IMR-90 (cell line): Measurements from ENCODE around the gene DAND5. TPM values are rescaled to one million over a fixed set of nuclear protein-coding genes. Genes with fewer than 3 reads are reported as not detected.

ENCODE experiments used
- ATAC-seq: fragments of 200-7000 bp; cut with Tn5 transposase; 2 replicates; pipeline ENCODE4 v1.9.1; 2020; ENCODE audit warnings: low read depth, mild to moderate bottlenecking, moderate library complexity
- BruUV-seq: library from RNA; stranded (reverse); fragments of 400-500 nt; replicated peaks from 2 replicates; lab custom pipeline; 2021; lab: Mats Ljungman, UMichigan
- CTCF ChIA-PET: fragments of 300-600 bp; formaldehyde crosslinking; extraction: SDS; loops from one replicate; lab custom pipeline; 2021; ENCODE audit warnings: antibody characterized with exemption; lab: Yijun Ruan, JAX
- POLR2A ChIA-PET: fragments of 300-600 bp; sonication (Branson Sonifier 250); formaldehyde crosslinking; loops from one replicate; lab custom pipeline; 2022; ENCODE audit warnings: antibody characterized with exemption; ENCODE audit not compliant: unreplicated experiment; lab: Charles Lee
- DNase-seq: peaks from one replicate; pipeline ENCODE4 v3.0.0; 2013
- H2AFZ ChIP-seq: replicated peaks from 2 replicates; pipeline ENCODE3; 2013; ENCODE audit warnings: low read length, mild to moderate bottlenecking; ENCODE audit not compliant: poor library complexity
- H2AK5ac ChIP-seq: 2 replicates; pipeline ENCODE4 v1.6.1; 2013; ENCODE audit warnings: low read depth, low read length, inconsistent platforms
- H2AK9ac ChIP-seq: replicated peaks from 2 replicates; pipeline ENCODE3; 2013; ENCODE audit warnings: mild to moderate bottlenecking, low read depth, low read length, moderate library complexity; ENCODE audit not compliant: poor library complexity
- H2BK120ac ChIP-seq: 2 replicates; pipeline ENCODE4 v1.6.1; 2013; ENCODE audit warnings: low read depth, low read length, inconsistent platforms
- H2BK15ac ChIP-seq: 3 replicates; pipeline ENCODE4 v1.6.1; 2013; ENCODE audit warnings: low read depth, low read length, inconsistent platforms
- H2BK20ac ChIP-seq: 2 replicates; pipeline ENCODE4 v1.6.1; 2013; ENCODE audit warnings: low read depth, mild to moderate bottlenecking, inconsistent platforms, low read length, moderate library complexity
- H2BK5ac ChIP-seq: 2 replicates; pipeline ENCODE4 v1.6.1; 2013; ENCODE audit warnings: mild to moderate bottlenecking, low read depth, low read length, inconsistent platforms; ENCODE audit not compliant: poor library complexity, severe bottlenecking
- H3K14ac ChIP-seq: replicated peaks from 2 replicates; pipeline ENCODE4 v1.6.1; 2013; ENCODE audit warnings: low read depth, low read length, inconsistent platforms
- H3K18ac ChIP-seq: 2 replicates; pipeline ENCODE4 v1.6.1; 2013; ENCODE audit warnings: low read depth, low read length, control low read depth
- H3K23ac ChIP-seq: 2 replicates; pipeline ENCODE4 v1.6.1; 2013; ENCODE audit warnings: low read depth, low read length, inconsistent platforms
- H3K27ac ChIP-seq: 2 replicates; pipeline ENCODE4 v1.5.1; 2013; ENCODE audit warnings: mild to moderate bottlenecking, control low read depth, low read length; ENCODE audit not compliant: insufficient read depth
- H3K27me3 ChIP-seq: 2 replicates; pipeline ENCODE4 v1.6.1; 2013; ENCODE audit warnings: low read length; ENCODE audit not compliant: control insufficient read depth, insufficient read depth
- H3K36me3 ChIP-seq: 2 replicates; pipeline ENCODE4 v1.6.1; 2013; ENCODE audit warnings: low read length, mixed read lengths; ENCODE audit not compliant: control insufficient read depth, insufficient read depth
- H3K4ac ChIP-seq: 2 replicates; pipeline ENCODE4 v1.6.1; 2013; ENCODE audit warnings: low read depth, low read length, inconsistent platforms
- H3K4me1 ChIP-seq: 2 replicates; pipeline ENCODE4 v1.6.1; 2013; ENCODE audit warnings: low read length, mixed read lengths; ENCODE audit not compliant: control insufficient read depth, insufficient read depth
- H3K4me2 ChIP-seq: 2 replicates; pipeline ENCODE4 v1.6.1; 2013; ENCODE audit warnings: low read depth, mild to moderate bottlenecking, control low read depth, low read length, moderate library complexity
- H3K4me3 ChIP-seq: 2 replicates; pipeline ENCODE4 v1.5.1; 2013; ENCODE audit warnings: low read depth, mild to moderate bottlenecking, control low read depth, low read length, moderate library complexity; ENCODE audit not compliant: insufficient read depth
- H3K56ac ChIP-seq: 2 replicates; pipeline ENCODE4 v1.6.1; 2013; ENCODE audit warnings: low read length, inconsistent platforms; ENCODE audit not compliant: insufficient read depth; ENCODE audit errors: extremely low read depth
- H3K79me1 ChIP-seq, 2 experiments: 2 replicates each; pipeline ENCODE4 v1.6.1; 2013; ENCODE audit warnings: low read length in 2 of 2, inconsistent platforms in 1 of 2, low read depth in 1 of 2
- H3K9ac ChIP-seq: 2 replicates; pipeline ENCODE4 v1.6.1; 2013; ENCODE audit warnings: low read depth, low read length, control low read depth
- H3K9me1 ChIP-seq: 2 replicates; pipeline ENCODE4 v1.6.1; 2013; ENCODE audit warnings: low read length, inconsistent platforms; ENCODE audit not compliant: insufficient read depth
- H3K9me3 ChIP-seq: 2 replicates; pipeline ENCODE4 v1.6.1; 2013; ENCODE audit warnings: low read length; ENCODE audit not compliant: control insufficient read depth, insufficient read depth
- H4K20me1 ChIP-seq: 2 replicates; pipeline ENCODE4 v1.6.1; 2013; ENCODE audit warnings: low read length, inconsistent platforms; ENCODE audit not compliant: insufficient read depth
- H4K5ac ChIP-seq: 2 replicates; pipeline ENCODE4 v1.6.1; 2013; ENCODE audit warnings: mild to moderate bottlenecking, low read depth, low read length, control low read depth
- H4K8ac ChIP-seq, 2 experiments: 2 replicates each; pipeline ENCODE4 v1.6.1; 2013; ENCODE audit warnings: low read depth in 2 of 2, low read length in 2 of 2, control low read depth in 1 of 2, inconsistent platforms in 1 of 2
- H4K91ac ChIP-seq: 2 replicates; pipeline ENCODE4 v1.6.1; 2013; ENCODE audit warnings: low read depth, low read length, inconsistent platforms; ENCODE audit not compliant: insufficient read depth
- BHLHE40 ChIP-seq: fragments of 150-350 bp; IDR thresholded peaks from 2 replicates; pipeline ENCODE4 v1.6.1; 2016; ENCODE audit warnings: mild to moderate bottlenecking, low read depth, low read length
- CEBPB ChIP-seq: IDR thresholded peaks from 2 replicates; pipeline ENCODE4 v1.6.1; 2012; ENCODE audit warnings: low read depth, low read length, improper control_type of control experiment
- CHD1 ChIP-seq: IDR thresholded peaks from 2 replicates; pipeline ENCODE4 v1.6.1; 2012; ENCODE audit warnings: low read depth, low read length, improper control_type of control experiment
- CTCF ChIP-seq: conservative IDR thresholded peaks from 2 replicates; pipeline ENCODE4 v1.5.1; 2012; ENCODE audit warnings: mild to moderate bottlenecking, low read depth, low read length, improper control_type of control experiment
- ELK1 ChIP-seq: fragments of 150-350 bp; IDR thresholded peaks from 2 replicates; pipeline ENCODE4 v1.6.1; 2016; ENCODE audit warnings: low read depth, mild to moderate bottlenecking, low read length, moderate library complexity, borderline replicate concordance
- FOS ChIP-seq: fragments of 150-350 bp; IDR thresholded peaks from 2 replicates; pipeline ENCODE4 v1.6.1; 2016; ENCODE audit warnings: low read depth, low read length
- MAFK ChIP-seq: IDR thresholded peaks from 2 replicates; pipeline ENCODE4 v1.6.1; 2012; ENCODE audit warnings: low read depth, low read length, improper control_type of control experiment
- MAZ ChIP-seq: IDR thresholded peaks from 2 replicates; pipeline ENCODE4 v1.6.1; 2012; ENCODE audit warnings: low read depth, mild to moderate bottlenecking, low read length, improper control_type of control experiment, moderate library complexity, borderline replicate concordance
- MXI1 ChIP-seq: IDR thresholded peaks from 2 replicates; pipeline ENCODE4 v1.6.1; 2012; ENCODE audit warnings: low read depth, mild to moderate bottlenecking, low read length, moderate library complexity, borderline replicate concordance
- NFE2L2 ChIP-seq: fragments of 150-350 bp; IDR thresholded peaks from 2 replicates; pipeline ENCODE4 v1.6.1; 2016; ENCODE audit warnings: low read depth, mild to moderate bottlenecking, low read length
- POLR2A ChIP-seq: IDR thresholded peaks from 2 replicates; pipeline ENCODE4 v1.6.1; 2012; ENCODE audit warnings: mild to moderate bottlenecking, low read depth, low read length
- RAD21 ChIP-seq: IDR thresholded peaks from 2 replicates; pipeline ENCODE4 v1.6.1; 2012; ENCODE audit warnings: low read length, improper control_type of control experiment
- RCOR1 ChIP-seq: IDR thresholded peaks from 2 replicates; pipeline ENCODE4 v1.6.1; 2012; ENCODE audit warnings: mild to moderate bottlenecking, low read length, improper control_type of control experiment; ENCODE audit not compliant: insufficient replicate concordance
- RFX5 ChIP-seq: IDR thresholded peaks from 2 replicates; pipeline ENCODE4 v1.8.0; 2012; ENCODE audit warnings: low read depth, mild to moderate bottlenecking, low read length, moderate library complexity
- SMC3 ChIP-seq: fragments of 150-350 bp; IDR thresholded peaks from 2 replicates; pipeline ENCODE4 v1.6.1; 2016; ENCODE audit warnings: low read depth, mild to moderate bottlenecking, antibody characterized with exemption, low read length, moderate library complexity
- USF2 ChIP-seq: fragments of 150-350 bp; IDR thresholded peaks from 2 replicates; pipeline ENCODE4 v1.6.1; 2017; ENCODE audit warnings: mild to moderate bottlenecking, antibody characterized with exemption, low read length, low read depth
- WGBS, 2 experiments: methylation state at CpG; one replicate each; pipeline versions ENCODE4 v1.1.5 to v1.1.7; 2013; ENCODE audit warnings: missing lambda C conversion rate in 2 of 2; ENCODE audit not compliant: insufficient read length in 1 of 2; ENCODE audit errors: extremely low coverage in 2 of 2; 5-methylcytosine and 5-hydroxymethylcytosine counted together
- dilution Hi-C: fragments of 300-500 bp; cut with HindIII; formaldehyde crosslinking; loops from one replicate; pipeline ENCODE4 v1.14.3; 2018; ENCODE audit warnings: low sequenced_read_pairs; ENCODE audit not compliant: unreplicated experiment
- in situ Hi-C: fragments of 300-500 bp; cut with MboI; formaldehyde crosslinking; loops from 3 replicates; pipeline ENCODE4 v1.14.3; 2019; ENCODE audit warnings: low sequenced_read_pairs, inconsistent platforms, mixed read lengths
- intact Hi-C: fragments of 100-400 bp; cut with micrococcal nuclease; formaldehyde crosslinking; loops from 2 replicates; pipeline ENCODE4 v1.10.0; 2022
- polyA plus RNA-seq, 3 experiments: library from polyadenylated mRNA; depleted of rRNA; stranded (reverse); fragments of >200 nt; gene quantifications; 2 replicates each; pipeline ENCODE4 v1.2.3, GENCODE V29; 2012; ENCODE audit warnings: low replicate concordance in 1 of 3
- total RNA-seq: library from RNA; depleted of rRNA; stranded (reverse); fragments of >200 nt; gene quantifications from 2 replicates; pipeline ENCODE4 v1.2.3, GENCODE V29; 2012

DAND5 gene
- total and polyA plus RNA-seq, 2 of the 4 experiments (the other 2 are of a cell fraction): 0.03 TPM; not detected in 1

GRCh38 chr19:12954612-12954962 is 14.8 kb upstream of the DAND5 start:
- POLR2A ChIA-PET: interaction anchor here (0.6 kb wide), 1 partner anchor 794 kb away, joined by 3 read pairs; no protein-coding TSS in a partner anchor
- Histone ChIP-seq H3K9ac (no peak overlapping the region), H2BK5ac (no peak overlapping the region), H3K4me2 (no peak overlapping the region), H3K4me1 (peaks cover 25% of the 10 kb centered on the region), H3K9me3 (no peaks in the 10 kb centered on the region), H4K8ac (no peak overlapping the region), H2BK120ac (no peak overlapping the region), H3K23ac (no peak overlapping the region), H3K9me1 (peaks cover 5% of the 10 kb centered on the region; the same call in 1 of the 2 replicates), H2AFZ (no peak overlapping the region), H3K56ac (no peak overlapping the region), H4K5ac (no peak overlapping the region), H3K79me1 (peaks cover 18 to 62% of the 10 kb centered on the region in 2 experiments), H2AK9ac (no peak overlapping the region), H2AK5ac (peak overlapping the region; percentile 7; the same call in 1 of the 2 replicates), H3K36me3 (peaks cover 45% of the 10 kb centered on the region), H3K4me3 (no peak overlapping the region), H3K27ac (no peak overlapping the region), H3K27me3 (no peaks in the 10 kb centered on the region), H2BK20ac (no peak overlapping the region), H3K18ac (no peak overlapping the region), H2BK15ac (no peak overlapping the region), H3K14ac (no peak overlapping the region), H4K91ac (no peak overlapping the region; the same call in 1 of the 2 replicates), H4K20me1 (peaks cover 25% of the 10 kb centered on the region; the same call in 1 of the 2 replicates), H3K4ac (no peak overlapping the region)
- CTCF ChIA-PET: interaction anchor here (1.2 to 3.2 kb wide), 2 partner anchors 11 to 107 kb away, joined by 4 to 18 read pairs; no protein-coding TSS in a partner anchor
- TF ChIP-seq MAZ (no peak), USF2 (no peak), RCOR1 (no peak), RAD21 (no peak), MXI1 (no peak), ELK1 (no peak), SMC3 (no peak), CHD1 (no peak), FOS (no peak), MAFK (no peak), CTCF (no peak), NFE2L2 (no peak), RFX5 (no peak), POLR2A (no peak), BHLHE40 (no peak), CEBPB (no peak)
- ATAC-seq: no peak
- no CpG with 5 or more reads among the region's 1 CpG for WGBS, 2 experiments
- in situ Hi-C loops: no loop called here
- BruUV-seq: no TSS peak
- dilution Hi-C loops: no loop called here
- intact Hi-C loops: no loop called here
- no peak for DNase-seq
